Sigmoid colon (tissue), 7 donors: ENCODE measurements around the gene MED20. TPM values are rescaled to one million over a fixed set of nuclear protein-coding genes. Genes with fewer than 3 reads are reported as not detected.

Experiments
- DNase-seq: peaks from one replicate; pipeline ENCODE4 v3.0.0-alpha.2; 2019
- H3K27ac ChIP-seq, 4 donors: fragments of 200-600 bp; sonication (generic); one replicate each; pipeline ENCODE4 v1.5.1; 2016 to 2019; ENCODE audit warnings: mild to moderate bottlenecking in 1 of 4
- H3K27me3 ChIP-seq, 3 donors: fragments of 200-600 bp; sonication (generic); one replicate each; pipeline ENCODE4 v1.5.1; 2019; ENCODE audit warnings: mild to moderate bottlenecking in 1 of 3
- H3K36me3 ChIP-seq, 4 donors: fragments of 200-600 bp; sonication (generic); one replicate each; pipeline ENCODE4 v1.5.1; 2016 to 2019
- H3K4me1 ChIP-seq, 4 donors: fragments of 200-600 bp; sonication (generic); one replicate each; pipeline ENCODE4 v1.5.1; 2017 to 2019
- H3K4me3 ChIP-seq, 4 donors: fragments of 200-600 bp; sonication (generic); one replicate each; pipeline ENCODE4 v1.5.1; 2017 to 2019; ENCODE audit warnings: mild to moderate bottlenecking in 2 of 4, moderate library complexity in 1 of 4
- H3K9me3 ChIP-seq, 4 donors: fragments of 200-600 bp in 3 of 4; sonication (generic) in 3 of 4; one replicate each; pipeline versions ENCODE4 v1.5.1 to v1.6.1; 2013 to 2019
- CTCF ChIP-seq, 4 experiments: fragments of 450-650 bp in 3 of 4; fragments of 200-600 bp in 1 of 4; IDR thresholded peaks; one replicate each; pipeline ENCODE4 v1.5.1; 2016 to 2019; ENCODE audit warnings: antibody characterized with exemption in 4 of 4, mild to moderate bottlenecking in 3 of 4, moderate library complexity in 2 of 4
- EP300 ChIP-seq, 4 donors: sonication (generic); formaldehyde crosslinking; IDR thresholded peaks; one replicate each; pipeline ENCODE4 v1.6.1; 2017; ENCODE audit warnings: antibody characterized with exemption in 4 of 4
- POLR2A ChIP-seq, 2 donors: fragments of 450-650 bp; IDR thresholded peaks; one replicate each; pipeline ENCODE4 v1.6.1; 2016; ENCODE audit warnings: antibody characterized with exemption in 2 of 2, mild to moderate bottlenecking in 2 of 2, moderate library complexity in 2 of 2
- POLR2AphosphoS5 ChIP-seq, 4 donors: sonication (generic); formaldehyde crosslinking; IDR thresholded peaks; one replicate each; pipeline ENCODE4 v1.6.1; 2017; ENCODE audit warnings: antibody characterized with exemption in 4 of 4
- WGBS, 2 donors: extraction: QIAGEN DNeasy Blood & Tissue Kit; methylation state at CpG; one replicate each; pipeline ENCODE4 v1.1.7; 2013; 5-methylcytosine and 5-hydroxymethylcytosine counted together
- intact Hi-C: fragments of 100-400 bp; cut with DNase I; formaldehyde crosslinking; loops from one replicate; pipeline ENCODE4 v1.15.1; 2023
- polyA plus RNA-seq, 3 donors: library from polyadenylated mRNA; stranded (reverse); fragments of 200-250 nt; gene quantifications; one replicate each; pipeline ENCODE4 v1.2.3, GENCODE V29; 2013
- total RNA-seq, 4 donors: library from RNA; depleted of rRNA; stranded (reverse); fragments of >200 nt; gene quantifications; one replicate each; pipeline ENCODE4 v1.1.0, GENCODE V29; 2016
- donor health status: healthy with polysubstance abuse.
- donor health status: Bipolar disorder and iron deficiency.
- donor health status: healthy.

Gene MED20
- total and polyA plus RNA-seq, 7 donors = 7.8 to 15.5 (median 13.6) TPM

GRCh38 chr6:41935193-41935574 is 14.2 kb upstream of the MED20 start:
- TF ChIP-seq POLR2AphosphoS5 (IDR thresholded peaks at IDR 0.05) (no peak), CTCF (IDR thresholded peaks at IDR 0.05) (no peak), EP300 (IDR thresholded peaks at IDR 0.05) (no peak), POLR2A (IDR thresholded peaks at IDR 0.05) (no peak)
- no peaks in the 10 kb centered on the region for H3K9me3 ChIP-seq
- intact Hi-C loops = no loop called here
- 35 to 45% methylated on average over 1 of the region's 1 CpG for WGBS, 2 donors
- no peak overlapping the region for H3K4me3 ChIP-seq
- no peaks in the 10 kb centered on the region for H3K27me3 ChIP-seq
- H3K4me1 ChIP-seq = peaks cover 0 to 45% (median 37%) of the 10 kb centered on the region in 4 donors
- peaks cover 29 to 59% (median 45%) of the 10 kb centered on the region in 4 donors for H3K36me3 ChIP-seq
- H3K27ac ChIP-seq = no peak overlapping the region
- DNase-seq = no peak

DNA sequence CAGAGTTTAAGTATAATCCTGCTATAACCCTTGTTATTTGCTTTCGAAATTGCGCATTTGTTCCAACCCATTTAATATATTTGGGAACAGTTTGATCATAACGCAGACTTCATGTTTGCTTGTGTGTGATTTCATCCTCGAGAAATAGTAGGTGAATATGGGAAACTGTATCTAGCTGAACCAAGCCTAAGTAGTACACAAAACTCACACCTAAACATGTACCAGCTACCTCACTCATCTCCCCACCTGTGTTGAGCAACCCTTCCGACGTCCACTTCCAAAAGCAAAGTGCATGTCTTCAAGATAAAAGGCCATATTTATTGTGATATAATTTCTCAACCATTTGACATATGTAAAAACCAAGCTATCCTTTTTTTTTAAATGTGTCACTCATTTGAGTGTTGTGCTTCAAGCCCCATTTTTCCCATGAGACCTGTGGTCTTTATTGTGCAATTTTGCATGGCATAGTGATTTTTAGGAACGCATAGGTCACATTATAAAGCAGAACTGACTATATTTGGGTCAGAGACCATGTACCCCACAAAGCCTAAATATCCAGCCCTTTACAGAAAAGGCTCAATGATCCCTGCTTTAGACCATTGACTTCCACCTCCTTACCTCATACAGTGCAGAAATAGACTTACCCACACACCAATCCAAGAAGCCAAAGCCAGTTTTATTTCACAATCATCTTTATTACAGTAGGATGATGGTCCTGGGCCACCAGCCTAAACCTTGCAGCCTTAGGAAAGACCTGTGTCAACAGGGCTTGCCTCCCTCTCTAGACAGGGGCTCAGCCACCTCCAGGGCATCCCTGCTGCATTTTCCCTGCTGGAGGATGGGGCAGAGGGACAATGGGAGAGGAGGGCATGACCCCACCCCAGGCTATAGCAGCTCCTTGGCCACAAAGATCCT is 13.6 kb upstream of the MED20 start:
- intact Hi-C loops = no loop called here
- DNase-seq = no peak
- Histone ChIP-seq H3K4me1 (peaks cover 0 to 38% (median 31%) of the 10 kb centered on the region in 4 donors), H3K27ac (no peak overlapping the region), H3K36me3 (peaks cover 34 to 66% (median 48%) of the 10 kb centered on the region in 4 donors), H3K4me3 (no peak overlapping the region), H3K27me3 (no peaks in the 10 kb centered on the region), H3K9me3 (no peaks in the 10 kb centered on the region)
- 80% methylated on average over 7 of the region's 7 CpGs for WGBS, 2 donors
- TF ChIP-seq POLR2AphosphoS5 (IDR thresholded peaks at IDR 0.05) (no peak), CTCF (IDR thresholded peaks at IDR 0.05) (no peak), EP300 (IDR thresholded peaks at IDR 0.05) (no peak), POLR2A (IDR thresholded peaks at IDR 0.05) (no peak)

GRCh38 chr6:41932378-41932777 is 11.4 kb upstream of the MED20 start:
- no peak for DNase-seq
- Histone ChIP-seq H3K4me3 (no peak overlapping the region), H3K4me1 (peaks cover 0 to 18% (median 11%) of the 10 kb centered on the region in 4 donors), H3K27ac (no peak overlapping the region), H3K9me3 (no peaks in the 10 kb centered on the region), H3K36me3 (peaks cover 34 to 87% (median 59%) of the 10 kb centered on the region in 4 donors), H3K27me3 (no peaks in the 10 kb centered on the region)
- 93 to 94% methylated on average over 15 of the region's 15 CpGs for WGBS, 2 donors
- TF ChIP-seq POLR2A (IDR thresholded peaks at IDR 0.05) = no peak
- TF ChIP-seq EP300 (IDR thresholded peaks at IDR 0.05) = no peak
- no peak for TF ChIP-seq POLR2AphosphoS5 (IDR thresholded peaks at IDR 0.05)
- no peak for TF ChIP-seq CTCF (IDR thresholded peaks at IDR 0.05)
- intact Hi-C loops = no loop called here

DNA sequence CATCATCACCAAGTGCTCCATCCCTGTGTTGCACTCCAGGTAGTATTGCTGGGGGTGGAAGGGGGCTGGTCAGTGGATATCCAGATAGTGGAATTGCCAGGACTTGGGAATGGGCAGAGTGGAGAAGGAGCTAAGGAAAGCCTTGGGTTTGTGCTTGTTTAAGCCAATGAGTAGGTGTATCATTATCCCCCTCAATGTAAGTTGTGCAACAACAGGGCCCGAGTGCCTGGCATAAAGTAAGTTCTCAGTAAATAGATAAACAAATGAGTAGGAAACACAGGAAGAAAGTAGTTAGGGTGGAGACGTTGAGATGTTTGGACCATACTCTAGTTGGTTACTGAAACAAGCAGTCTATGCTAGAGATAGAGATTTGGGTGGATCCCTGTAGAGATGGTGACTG is 10.9 kb upstream of the MED20 start:
- Histone ChIP-seq H3K27ac (no peak overlapping the region), H3K36me3 (peaks cover 34 to 91% (median 63%) of the 10 kb centered on the region in 4 donors), H3K9me3 (no peaks in the 10 kb centered on the region), H3K4me3 (no peak overlapping the region), H3K27me3 (no peaks in the 10 kb centered on the region), H3K4me1 (peaks cover 0 to 12% (median 6%) of the 10 kb centered on the region in 4 donors)
- TF ChIP-seq POLR2A (IDR thresholded peaks at IDR 0.05) (no peak), CTCF (IDR thresholded peaks at IDR 0.05) (no peak), EP300 (IDR thresholded peaks at IDR 0.05) (no peak), POLR2AphosphoS5 (IDR thresholded peaks at IDR 0.05) (no peak)
- WGBS, 2 donors = 48 to 60% methylated on average over 2 of the region's 2 CpGs
- intact Hi-C loops = no loop called here
- DNase-seq = no peak
